ENCODE measurements around the gene SSBP3. TPM values are rescaled to one million over a fixed set of nuclear protein-coding genes. Genes with fewer than 3 reads are reported as not detected.

The SSBP3 gene
- total and polyA plus RNA-seq, 4 donors: 7.7 to 24.7 (median 17.3) TPM

GRCh38 chr1:54297596-54298283 is 108.5 kb downstream of the SSBP3 start:
- Histone ChIP-seq H3K27ac (ENCODE audit: low read depth in 1 of 2, low read length in 2 of 2) (no peak overlapping the region), H3K4me3 (ENCODE audit: low read depth in 1 of 3, low read length in 3 of 3) (no peak overlapping the region), H3K36me3 (ENCODE audit: control insufficient read depth in 4 of 4, insufficient read depth in 3 of 4, low read depth in 1 of 4, low read length in 3 of 4) (no peaks in the 10 kb centered on the region), H3K4me1 (ENCODE audit: control insufficient read depth in 4 of 4, insufficient read depth in 4 of 4, low read length in 3 of 4) (peaks cover 0 to 17% (median 11%) of the 10 kb centered on the region in 4 donors), H3K9ac (ENCODE audit: low read depth in 1 of 2, low read length in 2 of 2) (no peak overlapping the region), H3K27me3 (ENCODE audit: control insufficient read depth in 4 of 4, insufficient read depth in 4 of 4, low read length in 3 of 4) (no peaks in the 10 kb centered on the region), H3K9me3 (ENCODE audit: control insufficient read depth in 4 of 4, low read length in 3 of 4) (no peaks in the 10 kb centered on the region)
- WGBS: 75% methylated on average over 6 of the region's 6 CpGs
- TF ChIP-seq JUND (IDR thresholded peaks at IDR 0.05) (no peak), ATF3 (IDR thresholded peaks at IDR 0.05) (no peak), RAD21 (IDR thresholded peaks at IDR 0.05) (no peak), ZBTB33 (IDR thresholded peaks at IDR 0.05) (no peak), GABPA (IDR thresholded peaks at IDR 0.05 in 1 of 2, conservative IDR thresholded peaks at IDR 0.05 in 1 of 2) (no peak), MAX (IDR thresholded peaks at IDR 0.05) (no peak), NR2F2 (IDR thresholded peaks at IDR 0.05) (no peak), EGR1 (IDR thresholded peaks at IDR 0.05; ENCODE audit: low read depth in 2 of 2) (no peak), HNF4G (IDR thresholded peaks at IDR 0.05) (no peak), REST (IDR thresholded peaks at IDR 0.05) (no peak), TAF1 (conservative IDR thresholded peaks at IDR 0.05) (no peak), FOXA2 (IDR thresholded peaks at IDR 0.05) (no peak), HNF4A (conservative IDR thresholded peaks at IDR 0.05) (no peak), RXRA (IDR thresholded peaks at IDR 0.05) (no peak), SP1 (IDR thresholded peaks at IDR 0.05) (no peak), CTCF (IDR thresholded peaks at IDR 0.05; ENCODE audit: low read depth, low read length, missing input control) (no peak), YY1 (IDR thresholded peaks at IDR 0.05) (no peak)
- no peak for DNase-seq (ENCODE audit: low spot score)

Data from liver (tissue), 9 donors.